Bronchial epithelial cell (primary cell): ENCODE data around the gene TMEM80. TPM values are rescaled to one million over a fixed set of nuclear protein-coding genes. Genes with fewer than 3 reads are reported as not detected.

Experiments
- DNase-seq: peaks from one replicate; pipeline ENCODE4 v3.0.0-alpha.2; 2010; ENCODE audit warnings: low read depth
- FAIRE-seq: peaks from 2 replicates; lab custom pipeline; 2011; peaks lifted over from hg19 to GRCh38; lab: Jason Lieb, UNC
- H3K27me3 ChIP-seq: 2 replicates; pipeline ENCODE4 v1.5.1; 2011; ENCODE audit warnings: low read length; ENCODE audit not compliant: control insufficient read depth, insufficient read depth
- H3K36me3 ChIP-seq: 2 replicates; pipeline ENCODE4 v1.5.1; 2011; ENCODE audit warnings: low read length; ENCODE audit not compliant: control insufficient read depth, insufficient read depth
- H3K4me3 ChIP-seq: 2 replicates; pipeline ENCODE4 v1.5.1; 2011; ENCODE audit warnings: mild to moderate bottlenecking, low read depth, low read length, control low read depth
- total RNA-seq: library from RNA; depleted of rRNA; stranded (reverse); fragments of >200 nt; gene quantifications from 2 replicates; pipeline ENCODE4 v1.2.1, GENCODE V29; 2014
- TF ChIP-seq, protein P1 (sequence below): IDR thresholded peaks from 2 replicates; pipeline ENCODE4 v1.5.1; 2011; ENCODE audit warnings: mild to moderate bottlenecking, moderate library complexity, low read length, control low read depth, inconsistent platforms; ENCODE audit not compliant: insufficient read depth, severe bottlenecking

Gene TMEM80
- total RNA-seq, 1 donor from 2014 or later, result 9.0 TPM

DNA sequence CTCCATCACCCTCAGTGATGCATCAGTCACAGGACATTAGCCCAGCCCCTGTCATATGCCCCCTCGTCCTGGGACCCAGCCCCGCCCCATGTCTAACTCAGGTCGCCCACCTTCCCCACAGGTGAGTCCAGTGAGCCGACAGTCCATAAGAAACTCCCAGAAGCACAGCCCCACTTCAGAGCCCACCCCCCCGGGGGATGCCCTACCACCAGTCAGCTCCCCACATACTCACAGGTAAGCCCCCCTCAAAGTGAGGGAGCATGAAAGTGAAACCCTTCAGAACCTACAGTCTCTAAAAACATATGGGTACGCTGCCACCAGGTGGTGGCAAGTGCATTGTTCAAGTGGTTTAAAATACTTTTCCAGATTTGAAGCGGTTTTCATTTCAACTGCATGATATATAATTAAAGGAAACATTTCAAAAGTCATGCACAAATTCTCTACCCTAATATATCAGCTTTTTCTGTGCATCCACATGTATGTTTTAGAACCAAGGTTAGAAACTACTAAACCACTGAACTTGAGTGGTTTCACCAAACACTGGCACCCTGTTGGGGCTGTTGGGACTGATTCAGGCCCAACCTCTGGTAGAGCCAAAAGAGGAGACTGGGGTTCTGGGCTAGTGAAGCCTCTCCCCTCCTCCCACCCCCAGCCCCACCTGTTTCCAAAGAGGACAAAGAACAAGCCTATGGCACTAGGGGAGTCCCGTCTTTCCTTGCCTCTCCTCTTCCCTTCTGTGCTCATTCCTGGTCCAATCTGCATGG is 27.7 kb downstream of the TMEM80 start:
- Histone ChIP-seq H3K27me3 (no peaks in the 10 kb centered on the region), H3K4me3 (no peak overlapping the region), H3K36me3 (peaks cover 43% of the 10 kb centered on the region)
- no peak for FAIRE-seq
- TF ChIP-seq, protein P1, sequence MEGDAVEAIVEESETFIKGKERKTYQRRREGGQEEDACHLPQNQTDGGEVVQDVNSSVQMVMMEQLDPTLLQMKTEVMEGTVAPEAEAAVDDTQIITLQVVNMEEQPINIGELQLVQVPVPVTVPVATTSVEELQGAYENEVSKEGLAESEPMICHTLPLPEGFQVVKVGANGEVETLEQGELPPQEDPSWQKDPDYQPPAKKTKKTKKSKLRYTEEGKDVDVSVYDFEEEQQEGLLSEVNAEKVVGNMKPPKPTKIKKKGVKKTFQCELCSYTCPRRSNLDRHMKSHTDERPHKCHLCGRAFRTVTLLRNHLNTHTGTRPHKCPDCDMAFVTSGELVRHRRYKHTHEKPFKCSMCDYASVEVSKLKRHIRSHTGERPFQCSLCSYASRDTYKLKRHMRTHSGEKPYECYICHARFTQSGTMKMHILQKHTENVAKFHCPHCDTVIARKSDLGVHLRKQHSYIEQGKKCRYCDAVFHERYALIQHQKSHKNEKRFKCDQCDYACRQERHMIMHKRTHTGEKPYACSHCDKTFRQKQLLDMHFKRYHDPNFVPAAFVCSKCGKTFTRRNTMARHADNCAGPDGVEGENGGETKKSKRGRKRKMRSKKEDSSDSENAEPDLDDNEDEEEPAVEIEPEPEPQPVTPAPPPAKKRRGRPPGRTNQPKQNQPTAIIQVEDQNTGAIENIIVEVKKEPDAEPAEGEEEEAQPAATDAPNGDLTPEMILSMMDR, result peak; percentile 31
- DNase-seq, result no peak

DNA sequence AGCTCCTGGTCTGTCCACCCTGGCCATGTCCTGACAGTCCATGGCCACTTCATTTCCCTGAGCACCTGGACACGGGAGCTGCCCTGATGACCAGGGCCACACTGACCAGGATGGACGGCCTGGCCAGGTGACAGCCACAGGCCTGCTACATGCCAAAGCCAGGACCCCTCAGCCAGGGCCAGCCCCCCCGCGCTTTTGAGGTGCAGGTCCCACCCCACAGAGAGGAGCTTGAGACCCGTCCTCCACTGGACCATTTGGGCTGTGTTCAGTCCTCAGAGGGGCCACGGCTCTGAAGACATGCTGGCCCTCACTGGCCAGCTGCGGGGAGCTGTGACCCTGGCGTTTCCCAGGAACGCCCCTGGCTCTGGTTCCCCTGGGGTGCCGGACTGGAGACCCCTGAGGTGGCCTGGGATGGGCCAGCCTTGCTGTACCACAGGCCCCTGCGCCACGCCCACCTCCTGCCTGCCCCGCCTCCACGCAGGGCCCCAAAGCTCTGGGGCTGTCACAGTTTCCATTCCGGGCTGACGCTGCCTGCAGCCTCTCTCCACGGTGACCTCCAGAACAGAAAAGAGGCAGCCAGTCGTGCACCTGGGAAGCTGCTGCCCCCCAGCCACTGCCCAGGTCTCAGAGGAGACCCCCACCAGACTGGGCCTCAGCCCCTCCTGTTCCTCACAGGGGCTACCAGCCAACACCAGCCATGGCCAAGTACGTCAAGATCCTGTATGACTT is 28.6 kb downstream of the TMEM80 start:
- peaks cover 43% of the 10 kb centered on the region for H3K36me3 ChIP-seq
- TF ChIP-seq, protein P1, result no peak
- no peak overlapping the region for H3K4me3 ChIP-seq
- H3K27me3 ChIP-seq, result no peaks in the 10 kb centered on the region
- FAIRE-seq (no peak), DNase-seq (no peak)

DNA sequence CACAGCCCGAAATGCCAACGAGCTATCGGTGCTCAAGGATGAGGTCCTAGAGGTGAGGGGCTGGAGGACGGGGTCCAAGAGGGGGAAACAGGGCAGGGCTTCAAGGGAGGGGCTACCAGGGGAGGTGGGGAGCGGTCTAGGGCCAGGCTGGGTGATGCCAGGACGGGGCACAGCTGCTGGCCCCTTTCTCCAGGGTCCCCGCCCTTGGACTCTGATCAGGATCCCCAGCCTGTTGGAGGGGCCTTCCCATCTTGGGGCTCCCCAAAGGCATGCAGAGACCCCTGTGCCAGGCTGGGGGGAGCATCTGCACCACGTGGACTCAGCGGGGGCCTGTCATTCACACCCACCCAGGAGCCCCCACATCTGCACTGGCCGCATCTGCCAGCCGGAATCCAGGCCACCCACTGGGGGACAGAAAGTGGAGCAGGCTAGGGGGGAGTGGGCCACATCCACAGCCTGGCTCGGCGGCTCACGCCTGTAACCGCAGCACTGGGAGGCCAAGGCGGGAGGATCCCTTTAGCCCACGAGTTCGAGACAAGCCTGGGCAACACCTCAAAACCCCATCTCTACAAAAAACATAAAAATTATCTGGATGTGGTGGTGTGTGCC is 29.3 kb downstream of the TMEM80 start:
- TF ChIP-seq, protein P1, result no peak
- Histone ChIP-seq H3K36me3 (peaks cover 40% of the 10 kb centered on the region), H3K4me3 (no peak overlapping the region), H3K27me3 (no peaks in the 10 kb centered on the region)
- DNase-seq, result no peak
- FAIRE-seq, result no peak

DNA sequence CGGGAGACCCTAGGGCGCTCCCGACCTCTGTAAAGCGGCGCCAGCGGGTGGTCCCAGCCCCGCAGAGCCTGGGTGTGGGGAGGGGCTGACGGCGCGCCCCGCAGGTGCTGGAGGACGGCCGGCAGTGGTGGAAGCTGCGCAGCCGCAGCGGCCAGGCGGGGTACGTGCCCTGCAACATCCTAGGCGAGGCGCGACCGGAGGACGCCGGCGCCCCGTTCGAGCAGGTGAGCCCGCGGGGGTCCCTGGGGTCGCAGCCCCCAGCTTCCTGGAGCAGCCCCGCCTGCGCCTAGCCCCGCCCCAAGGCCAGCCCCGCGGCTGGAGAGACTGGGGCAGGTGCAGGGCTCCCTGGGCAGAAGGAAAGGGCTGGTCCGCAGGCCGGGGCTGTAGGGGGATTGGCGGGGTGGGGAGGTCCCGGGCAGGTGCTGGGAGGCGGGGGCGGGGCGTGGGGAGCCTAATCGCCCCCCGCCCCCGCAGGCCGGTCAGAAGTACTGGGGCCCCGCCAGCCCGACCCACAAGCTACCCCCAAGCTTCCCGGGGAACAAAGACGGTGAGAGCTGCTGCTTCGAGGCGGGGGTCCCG is 30.1 kb downstream of the TMEM80 start:
- peaks cover 35% of the 10 kb centered on the region for H3K36me3 ChIP-seq
- FAIRE-seq, result no peak
- H3K4me3 ChIP-seq, result no peak overlapping the region

More for the DNA sequence above, 30.1 kb downstream of the TMEM80 start:
- TF ChIP-seq, protein P1, result no peak
- no peaks in the 10 kb centered on the region for H3K27me3 ChIP-seq
- DNase-seq, result no peak
